ENCODE measurements around the gene SAP30BP. TPM values are rescaled to one million over a fixed set of nuclear protein-coding genes. Genes with fewer than 3 reads are reported as not detected.

SAP30BP gene
- total RNA-seq, 1 donor from 2014 or later: 125 TPM

DNA sequence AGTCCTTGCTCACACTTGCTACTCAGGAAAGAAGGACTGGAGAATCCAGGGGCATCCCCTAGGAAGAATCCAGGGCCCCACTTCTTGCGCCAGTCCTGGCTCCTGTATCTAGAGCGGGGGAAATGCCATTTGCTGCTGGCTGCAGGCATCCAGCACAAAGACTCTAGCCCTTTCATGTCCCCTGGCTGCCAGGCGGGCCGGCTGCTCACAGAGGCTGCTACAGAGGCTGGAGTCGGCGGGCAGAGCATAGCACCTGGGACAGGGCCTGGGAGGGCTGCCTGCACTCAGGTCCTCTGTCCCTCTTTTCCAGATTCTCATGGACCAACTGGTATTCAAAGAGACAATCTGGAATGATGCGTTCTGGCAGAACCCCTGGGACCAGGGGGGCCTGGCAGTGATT is 20.1 kb upstream of the SAP30BP start:
- DNase-seq (ENCODE audit: low spot score): no peak
- H3K4me1 Mint-ChIP-seq (ENCODE audit: unreplicated experiment): peaks cover 9% of the 10 kb centered on the region
- no peaks in the 10 kb centered on the region for H3K9me3 Mint-ChIP-seq (ENCODE audit: unreplicated experiment)
- no peak overlapping the region for H3K4me3 Mint-ChIP-seq (ENCODE audit: unreplicated experiment)
- no peak overlapping the region for H3K27ac Mint-ChIP-seq (ENCODE audit: unreplicated experiment)
- TF ChIP-seq CTCF (IDR thresholded peaks at IDR 0.05; ENCODE audit: unreplicated experiment): no peak
- H3K36me3 Mint-ChIP-seq (ENCODE audit: low read depth, unreplicated experiment): peaks cover 25% of the 10 kb centered on the region
- H3K27me3 Mint-ChIP-seq (ENCODE audit: unreplicated experiment): peaks cover 2% of the 10 kb centered on the region

- no peak overlapping the region for H3K4me3 Mint-ChIP-seq (ENCODE audit: unreplicated experiment)
- H3K36me3 Mint-ChIP-seq (ENCODE audit: low read depth, unreplicated experiment): peaks cover 18% of the 10 kb centered on the region
- no peaks in the 10 kb centered on the region for H3K9me3 Mint-ChIP-seq (ENCODE audit: unreplicated experiment)
- no peak for TF ChIP-seq CTCF (IDR thresholded peaks at IDR 0.05; ENCODE audit: unreplicated experiment)
- H3K4me1 Mint-ChIP-seq (ENCODE audit: unreplicated experiment): peaks cover 11% of the 10 kb centered on the region
- peak overlapping the region; percentile 50 for H3K27ac Mint-ChIP-seq (ENCODE audit: unreplicated experiment)
- no peak for DNase-seq (ENCODE audit: low spot score)
- H3K27me3 Mint-ChIP-seq (ENCODE audit: unreplicated experiment): peaks cover 2% of the 10 kb centered on the region
These were observed 19.2 kb upstream of the SAP30BP start for GRCh38 chr17:75647921-75648320.

- H3K27me3 Mint-ChIP-seq (ENCODE audit: unreplicated experiment): peaks cover 2% of the 10 kb centered on the region
- peaks cover 16% of the 10 kb centered on the region for H3K4me1 Mint-ChIP-seq (ENCODE audit: unreplicated experiment)
- H3K4me3 Mint-ChIP-seq (ENCODE audit: unreplicated experiment): peak overlapping the region; percentile 67
- peaks cover 18% of the 10 kb centered on the region for H3K36me3 Mint-ChIP-seq (ENCODE audit: low read depth, unreplicated experiment)
- no peak overlapping the region for H3K27ac Mint-ChIP-seq (ENCODE audit: unreplicated experiment)
- H3K9me3 Mint-ChIP-seq (ENCODE audit: unreplicated experiment): no peaks in the 10 kb centered on the region
- DNase-seq (ENCODE audit: low spot score): no peak
- TF ChIP-seq CTCF (IDR thresholded peaks at IDR 0.05; ENCODE audit: unreplicated experiment): no peak
These were observed 17.5 kb upstream of the SAP30BP start for GRCh38 chr17:75649687-75650086.

- TF ChIP-seq CTCF (IDR thresholded peaks at IDR 0.05; ENCODE audit: unreplicated experiment): no peak
- Mint-ChIP-seq H3K27ac (ENCODE audit: unreplicated experiment) (no peak overlapping the region), H3K4me3 (ENCODE audit: unreplicated experiment) (no peak overlapping the region), H3K36me3 (ENCODE audit: low read depth, unreplicated experiment) (peaks cover 18% of the 10 kb centered on the region), H3K4me1 (ENCODE audit: unreplicated experiment) (peaks cover 10% of the 10 kb centered on the region), H3K9me3 (ENCODE audit: unreplicated experiment) (no peaks in the 10 kb centered on the region), H3K27me3 (ENCODE audit: unreplicated experiment) (peaks cover 2% of the 10 kb centered on the region)
- DNase-seq (ENCODE audit: low spot score): no peak
These were observed 16.3 kb upstream of the SAP30BP start for GRCh38 chr17:75650874-75651273.

GRCh38 chr17:75652341-75652740 is 14.8 kb upstream of the SAP30BP start:
- Mint-ChIP-seq H3K9me3 (ENCODE audit: unreplicated experiment) (no peaks in the 10 kb centered on the region), H3K27ac (ENCODE audit: unreplicated experiment) (no peak overlapping the region), H3K36me3 (ENCODE audit: low read depth, unreplicated experiment) (peaks cover 23% of the 10 kb centered on the region), H3K4me3 (ENCODE audit: unreplicated experiment) (no peak overlapping the region), H3K27me3 (ENCODE audit: unreplicated experiment) (peaks cover 2% of the 10 kb centered on the region), H3K4me1 (ENCODE audit: unreplicated experiment) (peaks cover 7% of the 10 kb centered on the region)
- TF ChIP-seq CTCF (IDR thresholded peaks at IDR 0.05; ENCODE audit: unreplicated experiment): no peak
- DNase-seq (ENCODE audit: low spot score): no peak

Data from endothelial cell (in vitro differentiated cells).